Neural cell (in vitro differentiated cells): Measurements from ENCODE around the gene SYK.

Experiments
- CTCF ChIP-seq: fragments of 450-650 bp; IDR thresholded peaks from 2 replicates; pipeline ENCODE4 v1.5.1; 2014; ENCODE audit warnings: antibody characterized with exemption, mild to moderate bottlenecking, moderate library complexity; ENCODE audit not compliant: poor library complexity, severe bottlenecking
- EP300 ChIP-seq: fragments of 450-650 bp; conservative IDR thresholded peaks from 2 replicates; pipeline ENCODE4 v1.6.1; 2014; ENCODE audit warnings: antibody characterized with exemption, mild to moderate bottlenecking, moderate library complexity; ENCODE audit not compliant: poor library complexity, severe bottlenecking
- EZH2 ChIP-seq: fragments of 200-600, 300-800 bp; shearing (Covaris generic), sonication (generic); IDR thresholded peaks from 2 replicates; pipeline ENCODE4 v1.6.1; 2014; ENCODE audit warnings: antibody characterized with exemption, low read length, borderline replicate concordance, mild to moderate bottlenecking; ENCODE audit not compliant: insufficient read depth, poor library complexity, severe bottlenecking
- POLR2AphosphoS5 ChIP-seq: IDR thresholded peaks from 2 replicates; pipeline ENCODE4 v1.6.1; 2012
- RAD21 ChIP-seq: fragments of 450-650 bp; conservative IDR thresholded peaks from 2 replicates; pipeline ENCODE4 v1.6.1; 2014; ENCODE audit warnings: antibody characterized with exemption, mild to moderate bottlenecking, moderate library complexity
- SMC3 ChIP-seq: fragments of 450-650 bp; conservative IDR thresholded peaks from 2 replicates; pipeline ENCODE4 v1.6.1; 2014; ENCODE audit warnings: antibody characterized with exemption, mild to moderate bottlenecking, moderate library complexity; ENCODE audit not compliant: poor library complexity

- TF ChIP-seq EZH2 (no peak), POLR2AphosphoS5 (no peak), CTCF (no peak), EP300 (no peak), RAD21 (no peak), SMC3 (no peak)
These were observed 94.6 kb downstream of the SYK start for GRCh38 chr9:90896231-90896630.
